Neural cell (in vitro differentiated cells): ENCODE results near the gene UACA.

Experiments
- EZH2 ChIP-seq: fragments of 200-600, 300-800 bp; shearing (Covaris generic), sonication (generic); IDR thresholded peaks from 2 replicates; pipeline ENCODE4 v1.6.1; 2014; ENCODE audit warnings: antibody characterized with exemption, low read length, borderline replicate concordance, mild to moderate bottlenecking; ENCODE audit not compliant: insufficient read depth, poor library complexity, severe bottlenecking
- RAD21 ChIP-seq: fragments of 450-650 bp; conservative IDR thresholded peaks from 2 replicates; pipeline ENCODE4 v1.6.1; 2014; ENCODE audit warnings: antibody characterized with exemption, mild to moderate bottlenecking, moderate library complexity
- TAF1 ChIP-seq: IDR thresholded peaks from 2 replicates; pipeline ENCODE4 v1.6.1; 2012; ENCODE audit warnings: low read depth
- TF ChIP-seq, protein P1 (sequence below): fragments of 450-650 bp; IDR thresholded peaks from 2 replicates; pipeline ENCODE4 v1.5.1; 2014; ENCODE audit warnings: antibody characterized with exemption, mild to moderate bottlenecking, moderate library complexity; ENCODE audit not compliant: poor library complexity, severe bottlenecking
- TF ChIP-seq, protein P2 (sequence below): IDR thresholded peaks from 2 replicates; pipeline ENCODE4 v1.6.1; 2012; ENCODE audit warnings: borderline replicate concordance

- no peak for TF ChIP-seq RAD21
- TF ChIP-seq, protein P1, sequence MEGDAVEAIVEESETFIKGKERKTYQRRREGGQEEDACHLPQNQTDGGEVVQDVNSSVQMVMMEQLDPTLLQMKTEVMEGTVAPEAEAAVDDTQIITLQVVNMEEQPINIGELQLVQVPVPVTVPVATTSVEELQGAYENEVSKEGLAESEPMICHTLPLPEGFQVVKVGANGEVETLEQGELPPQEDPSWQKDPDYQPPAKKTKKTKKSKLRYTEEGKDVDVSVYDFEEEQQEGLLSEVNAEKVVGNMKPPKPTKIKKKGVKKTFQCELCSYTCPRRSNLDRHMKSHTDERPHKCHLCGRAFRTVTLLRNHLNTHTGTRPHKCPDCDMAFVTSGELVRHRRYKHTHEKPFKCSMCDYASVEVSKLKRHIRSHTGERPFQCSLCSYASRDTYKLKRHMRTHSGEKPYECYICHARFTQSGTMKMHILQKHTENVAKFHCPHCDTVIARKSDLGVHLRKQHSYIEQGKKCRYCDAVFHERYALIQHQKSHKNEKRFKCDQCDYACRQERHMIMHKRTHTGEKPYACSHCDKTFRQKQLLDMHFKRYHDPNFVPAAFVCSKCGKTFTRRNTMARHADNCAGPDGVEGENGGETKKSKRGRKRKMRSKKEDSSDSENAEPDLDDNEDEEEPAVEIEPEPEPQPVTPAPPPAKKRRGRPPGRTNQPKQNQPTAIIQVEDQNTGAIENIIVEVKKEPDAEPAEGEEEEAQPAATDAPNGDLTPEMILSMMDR = no peak
- TF ChIP-seq, protein P2, sequence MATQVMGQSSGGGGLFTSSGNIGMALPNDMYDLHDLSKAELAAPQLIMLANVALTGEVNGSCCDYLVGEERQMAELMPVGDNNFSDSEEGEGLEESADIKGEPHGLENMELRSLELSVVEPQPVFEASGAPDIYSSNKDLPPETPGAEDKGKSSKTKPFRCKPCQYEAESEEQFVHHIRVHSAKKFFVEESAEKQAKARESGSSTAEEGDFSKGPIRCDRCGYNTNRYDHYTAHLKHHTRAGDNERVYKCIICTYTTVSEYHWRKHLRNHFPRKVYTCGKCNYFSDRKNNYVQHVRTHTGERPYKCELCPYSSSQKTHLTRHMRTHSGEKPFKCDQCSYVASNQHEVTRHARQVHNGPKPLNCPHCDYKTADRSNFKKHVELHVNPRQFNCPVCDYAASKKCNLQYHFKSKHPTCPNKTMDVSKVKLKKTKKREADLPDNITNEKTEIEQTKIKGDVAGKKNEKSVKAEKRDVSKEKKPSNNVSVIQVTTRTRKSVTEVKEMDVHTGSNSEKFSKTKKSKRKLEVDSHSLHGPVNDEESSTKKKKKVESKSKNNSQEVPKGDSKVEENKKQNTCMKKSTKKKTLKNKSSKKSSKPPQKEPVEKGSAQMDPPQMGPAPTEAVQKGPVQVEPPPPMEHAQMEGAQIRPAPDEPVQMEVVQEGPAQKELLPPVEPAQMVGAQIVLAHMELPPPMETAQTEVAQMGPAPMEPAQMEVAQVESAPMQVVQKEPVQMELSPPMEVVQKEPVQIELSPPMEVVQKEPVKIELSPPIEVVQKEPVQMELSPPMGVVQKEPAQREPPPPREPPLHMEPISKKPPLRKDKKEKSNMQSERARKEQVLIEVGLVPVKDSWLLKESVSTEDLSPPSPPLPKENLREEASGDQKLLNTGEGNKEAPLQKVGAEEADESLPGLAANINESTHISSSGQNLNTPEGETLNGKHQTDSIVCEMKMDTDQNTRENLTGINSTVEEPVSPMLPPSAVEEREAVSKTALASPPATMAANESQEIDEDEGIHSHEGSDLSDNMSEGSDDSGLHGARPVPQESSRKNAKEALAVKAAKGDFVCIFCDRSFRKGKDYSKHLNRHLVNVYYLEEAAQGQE = no peak
- TF ChIP-seq EZH2 = no peak
- no peak for TF ChIP-seq TAF1
These were observed 152.8 kb downstream of the UACA start for GRCh38 chr15:70610541-70610940.
